Prostate gland (tissue), 2 donors: ENCODE measurements around the gene DYNC1LI1. TPM values are rescaled to one million over a fixed set of nuclear protein-coding genes. Genes with fewer than 3 reads are reported as not detected.
A peak's percentile ranks its signal among the peaks of the same experiment; 100 is the strongest.

Experiments used
- DNase-seq: peaks from one replicate; pipeline ENCODE4 v3.0.0-alpha.2; 2019; ENCODE audit warnings: low spot score
- H3K27ac ChIP-seq, 2 donors: fragments of 200-600 bp; sonication (generic); 2 replicates each; pipeline ENCODE4 v1.5.1; 2017 to 2019
- H3K27me3 ChIP-seq: fragments of 200-600 bp; sonication (generic); replicated peaks from 2 replicates; pipeline ENCODE4 v1.5.1; 2019; ENCODE audit not compliant: insufficient read depth
- H3K36me3 ChIP-seq, 2 donors: fragments of 200-600 bp; sonication (generic); 1 replicate in 1 of 2; 2 replicates in 1 of 2; pipeline versions ENCODE4 v1.5.1 to v1.8.1; 2017 to 2019
- H3K4me1 ChIP-seq: fragments of 200-600 bp; sonication (generic); replicated peaks from 2 replicates; pipeline ENCODE4 v1.5.1; 2019
- H3K4me3 ChIP-seq, 2 donors: fragments of 200-600 bp; sonication (generic); 2 replicates each; pipeline ENCODE4 v1.5.1; 2017 to 2019
- H3K9me3 ChIP-seq: fragments of 200-600 bp; sonication (generic); 2 replicates; pipeline ENCODE4 v1.5.1; 2017
- POLR2A ChIP-seq: fragments of 450-650 bp; IDR thresholded peaks from one replicate; pipeline ENCODE4 v1.6.1; 2016; ENCODE audit warnings: antibody characterized with exemption, mild to moderate bottlenecking
- POLR2AphosphoS5 ChIP-seq: sonication (generic); formaldehyde crosslinking; IDR thresholded peaks from one replicate; pipeline ENCODE4 v1.6.1; 2017; ENCODE audit warnings: antibody characterized with exemption
- WGBS: methylation state at CpG from one replicate; pipeline ENCODE4 v1.1.5; 2018; 5-methylcytosine and 5-hydroxymethylcytosine counted together
- intact Hi-C: fragments of 100-400 bp; cut with DNase I; formaldehyde crosslinking; loops from one replicate; pipeline ENCODE4 v1.14.2; 2022
- total RNA-seq, 2 donors: library from RNA; depleted of rRNA; stranded (reverse); fragments of >200 nt; gene quantifications; one replicate each; pipeline ENCODE4 v1.1.0, GENCODE V29; 2016
- TF ChIP-seq, protein P1 (sequence below), 4 experiments: fragments of 200-600 bp in 2 of 4; fragments of 450-650 bp in 2 of 4; sonication (generic) in 2 of 4; IDR thresholded peaks; 1 replicate in 3 of 4; 2 replicates in 1 of 4; pipeline ENCODE4 v1.5.1; 2016 to 2019; ENCODE audit warnings: antibody characterized with exemption in 4 of 4, mild to moderate bottlenecking in 2 of 4, moderate library complexity in 2 of 4

DYNC1LI1 gene
- total RNA-seq, 2 donors from 2014 or later, result 30.5 to 43.3 TPM

- Histone ChIP-seq H3K4me3 (no peak overlapping the region), H3K36me3 (no peaks in the 10 kb centered on the region), H3K27ac (no peak overlapping the region), H3K9me3 (no peaks in the 10 kb centered on the region), H3K27me3 (no peaks in the 10 kb centered on the region), H3K4me1 (no peaks in the 10 kb centered on the region)
- intact Hi-C loops, result no loop called here
- 22% methylated on average over 3 of the region's 3 CpGs for WGBS
- no peak for DNase-seq
- TF ChIP-seq, protein P1, sequence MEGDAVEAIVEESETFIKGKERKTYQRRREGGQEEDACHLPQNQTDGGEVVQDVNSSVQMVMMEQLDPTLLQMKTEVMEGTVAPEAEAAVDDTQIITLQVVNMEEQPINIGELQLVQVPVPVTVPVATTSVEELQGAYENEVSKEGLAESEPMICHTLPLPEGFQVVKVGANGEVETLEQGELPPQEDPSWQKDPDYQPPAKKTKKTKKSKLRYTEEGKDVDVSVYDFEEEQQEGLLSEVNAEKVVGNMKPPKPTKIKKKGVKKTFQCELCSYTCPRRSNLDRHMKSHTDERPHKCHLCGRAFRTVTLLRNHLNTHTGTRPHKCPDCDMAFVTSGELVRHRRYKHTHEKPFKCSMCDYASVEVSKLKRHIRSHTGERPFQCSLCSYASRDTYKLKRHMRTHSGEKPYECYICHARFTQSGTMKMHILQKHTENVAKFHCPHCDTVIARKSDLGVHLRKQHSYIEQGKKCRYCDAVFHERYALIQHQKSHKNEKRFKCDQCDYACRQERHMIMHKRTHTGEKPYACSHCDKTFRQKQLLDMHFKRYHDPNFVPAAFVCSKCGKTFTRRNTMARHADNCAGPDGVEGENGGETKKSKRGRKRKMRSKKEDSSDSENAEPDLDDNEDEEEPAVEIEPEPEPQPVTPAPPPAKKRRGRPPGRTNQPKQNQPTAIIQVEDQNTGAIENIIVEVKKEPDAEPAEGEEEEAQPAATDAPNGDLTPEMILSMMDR (IDR thresholded peaks at IDR 0.05), result no peak
- TF ChIP-seq POLR2AphosphoS5, result peak; percentile 35
Measured at GRCh38 chr3:32557640-32558352, 12.9 kb downstream of the DYNC1LI1 start.

DNA sequence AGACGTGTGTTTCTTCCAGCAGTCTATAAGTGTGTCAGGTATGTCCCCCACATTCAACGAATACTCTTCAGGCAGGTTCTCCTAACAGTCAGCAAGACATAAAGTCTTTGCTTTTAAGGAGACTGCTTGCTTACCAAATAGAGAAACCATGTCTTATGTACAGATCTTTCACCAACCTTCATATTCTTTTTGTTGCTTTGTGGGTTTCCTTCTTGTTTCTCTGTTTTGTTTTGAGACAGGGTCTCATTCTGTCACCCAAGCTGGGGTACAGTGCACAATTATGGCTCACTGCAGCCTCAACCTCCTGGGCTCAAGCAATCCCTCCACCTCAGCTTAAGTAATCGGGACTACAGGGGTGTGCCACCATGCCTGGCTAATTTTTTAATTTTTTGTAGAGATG lies 14.3 kb downstream of the DYNC1LI1 start:
- intact Hi-C loops, result no loop called here
- H3K4me1 ChIP-seq, result no peaks in the 10 kb centered on the region
- WGBS, result 98% methylated on average over 3 of the region's 3 CpGs

DNA sequence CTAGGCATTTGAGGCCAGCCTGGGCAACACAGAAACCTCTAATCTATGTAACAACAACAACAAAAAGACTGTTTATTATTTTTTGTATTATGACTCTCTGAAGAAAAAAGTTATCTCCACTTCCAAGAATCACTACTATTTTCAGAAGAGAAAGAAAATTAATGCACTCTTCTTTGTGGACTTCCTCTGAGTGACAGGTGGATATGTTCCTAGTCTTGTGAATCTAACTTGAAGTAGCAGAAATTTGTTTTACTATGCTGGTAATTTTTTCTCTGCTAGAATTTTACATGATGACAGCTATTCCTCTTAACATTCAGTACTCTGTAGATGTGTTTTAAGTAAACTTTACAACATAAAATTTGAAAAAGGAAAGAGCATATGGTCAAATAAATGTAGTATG lies 16.7 kb downstream of the DYNC1LI1 start:
- Histone ChIP-seq H3K36me3 (no peaks in the 10 kb centered on the region), H3K9me3 (no peaks in the 10 kb centered on the region), H3K4me3 (no peak overlapping the region), H3K27ac (no peak overlapping the region), H3K27me3 (no peaks in the 10 kb centered on the region), H3K4me1 (no peaks in the 10 kb centered on the region)
- DNase-seq, result no peak
- TF ChIP-seq POLR2AphosphoS5, result no peak
- no peak for TF ChIP-seq POLR2A
- TF ChIP-seq, protein P1 (IDR thresholded peaks at IDR 0.05), result no peak
- intact Hi-C loops, result no loop called here

More for the DNA sequence above, 14.3 kb downstream of the DYNC1LI1 start:
- Histone ChIP-seq H3K9me3 (no peaks in the 10 kb centered on the region), H3K4me3 (no peak overlapping the region), H3K27me3 (no peaks in the 10 kb centered on the region), H3K27ac (no peak overlapping the region), H3K36me3 (no peaks in the 10 kb centered on the region)
- no peak for DNase-seq
- TF ChIP-seq, protein P1 (IDR thresholded peaks at IDR 0.05), result no peak
- TF ChIP-seq POLR2AphosphoS5 (no peak), POLR2A (no peak)

GRCh38 chr3:32553459-32553858 lies 17.2 kb downstream of the DYNC1LI1 start:
- H3K4me1 ChIP-seq, result no peaks in the 10 kb centered on the region
- no peaks in the 10 kb centered on the region for H3K9me3 ChIP-seq
- no peak overlapping the region for H3K27ac ChIP-seq
- no peak for DNase-seq
- H3K36me3 ChIP-seq, result no peaks in the 10 kb centered on the region
- 89% methylated on average over 2 of the region's 2 CpGs for WGBS
- TF ChIP-seq POLR2AphosphoS5 (no peak), POLR2A (no peak)
- TF ChIP-seq, protein P1 (IDR thresholded peaks at IDR 0.05), result no peak
- H3K4me3 ChIP-seq, result no peak overlapping the region
- intact Hi-C loops, result no loop called here
- H3K27me3 ChIP-seq, result no peaks in the 10 kb centered on the region

DNA sequence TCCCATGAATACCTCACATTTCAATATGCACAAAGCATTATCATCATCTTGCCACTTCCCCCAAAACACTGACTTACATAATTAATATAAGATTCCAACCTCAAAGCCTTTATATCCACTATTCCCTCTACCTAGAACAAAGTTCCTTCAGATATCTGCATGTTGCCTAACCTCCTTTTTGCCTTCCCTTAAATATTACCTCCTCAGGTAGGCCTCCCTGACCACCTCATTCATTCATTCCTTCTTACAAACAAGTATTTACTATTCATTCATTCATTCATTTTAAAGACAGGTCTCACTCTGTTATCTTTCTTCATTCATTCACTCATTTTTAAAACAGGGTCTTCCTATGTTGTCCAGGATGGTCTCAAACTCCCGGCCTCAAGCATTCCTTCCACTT lies 18.6 kb downstream of the DYNC1LI1 start:
- H3K4me3 ChIP-seq, result no peak overlapping the region
- no peak for DNase-seq

More for the DNA sequence above, 18.6 kb downstream of the DYNC1LI1 start:
- Histone ChIP-seq H3K36me3 (no peaks in the 10 kb centered on the region), H3K27me3 (no peaks in the 10 kb centered on the region), H3K27ac (no peak overlapping the region), H3K9me3 (no peaks in the 10 kb centered on the region), H3K4me1 (no peaks in the 10 kb centered on the region)
- TF ChIP-seq POLR2A (no peak), POLR2AphosphoS5 (no peak)
- TF ChIP-seq, protein P1 (IDR thresholded peaks at IDR 0.05), result no peak
- intact Hi-C loops, result no loop called here
- WGBS, result 96% methylated on average over 1 of the region's 1 CpG
